SU-DHL-6 (cell line): ENCODE data around the gene IFNL4.

Source experiments
- H2AFZ ChIP-seq: fragments of 200-600 bp; sonication (generic); 2 replicates; pipeline ENCODE4 v1.6.1; 2014; ENCODE audit warnings: low read depth, mild to moderate bottlenecking, moderate library complexity, mixed read lengths, antibody characterized with exemption, low read length; ENCODE audit not compliant: severe bottlenecking
- H3F3A ChIP-seq: fragments of 200-600 bp; shearing (Covaris generic); 2 replicates; pipeline ENCODE4 v1.6.0; 2016; ENCODE audit warnings: antibody characterized with exemption, mild to moderate bottlenecking; ENCODE audit not compliant: insufficient read depth
- H3K27ac ChIP-seq: fragments of 200-600 bp; sonication (generic); 2 replicates; pipeline ENCODE4 v1.5.1; 2016; ENCODE audit warnings: low read depth, mild to moderate bottlenecking, low read length, moderate library complexity, mixed read lengths
- H3K27me3 ChIP-seq: fragments of 200-600 bp; sonication (generic), shearing (Covaris generic); 2 replicates; pipeline ENCODE4 v1.6.0; 2014; ENCODE audit warnings: mild to moderate bottlenecking, low read length
- H3K36me3 ChIP-seq: fragments of 200-600 bp; sonication (generic); 2 replicates; pipeline ENCODE4 v1.6.1; 2014; ENCODE audit warnings: mild to moderate bottlenecking, low read length, mixed read lengths
- H3K4me2 ChIP-seq: fragments of 300-600, 200-600 bp; shearing (Covaris generic), sonication (generic); 2 replicates; pipeline ENCODE4 v1.6.0; 2014; ENCODE audit warnings: low read length, low read depth, mild to moderate bottlenecking; ENCODE audit not compliant: poor library complexity, severe bottlenecking
- H3K4me3 ChIP-seq: fragments of 200-600 bp; sonication (generic); 2 replicates; pipeline ENCODE4 v1.5.1; 2014; ENCODE audit warnings: antibody characterized with exemption, low read length, mild to moderate bottlenecking, mixed read lengths; ENCODE audit not compliant: insufficient read depth, poor library complexity, severe bottlenecking
- H3K79me2 ChIP-seq: fragments of 200-600 bp; sonication (generic); 2 replicates; pipeline ENCODE4 v1.6.1; 2014; ENCODE audit warnings: mild to moderate bottlenecking, low read length, moderate library complexity; ENCODE audit not compliant: insufficient read depth
- H3K9ac ChIP-seq: fragments of 200-600 bp; sonication (generic); 2 replicates; pipeline ENCODE4 v1.7.0; 2014; ENCODE audit warnings: mild to moderate bottlenecking, low read length
- H3K9me2 ChIP-seq: fragments of 200-600 bp; sonication (generic); replicated peaks from 2 replicates; pipeline ENCODE4 v1.6.1; 2014; ENCODE audit warnings: low read length; ENCODE audit not compliant: insufficient read depth
- H3K9me3 ChIP-seq: fragments of 200-600 bp; sonication (generic); 2 replicates; pipeline ENCODE4 v1.6.1; 2014; ENCODE audit warnings: low read length, mixed read lengths; ENCODE audit not compliant: insufficient read depth
- H4K20me1 ChIP-seq: fragments of 200-600 bp; sonication (generic); 2 replicates; pipeline ENCODE4 v1.6.1; 2014; ENCODE audit warnings: low read depth, mild to moderate bottlenecking, antibody characterized with exemption, low read length, moderate library complexity, mixed read lengths
- EZH2phosphoT487 ChIP-seq: fragments of 200-600 bp; sonication (generic), shearing (Covaris generic); conservative IDR thresholded peaks from 2 replicates; pipeline ENCODE4 v1.6.1; 2018; ENCODE audit warnings: mild to moderate bottlenecking, antibody characterized with exemption, low read length, moderate library complexity, mixed read lengths
- TF ChIP-seq, protein P1 (sequence below): fragments of 200-600 bp; sonication (generic); IDR thresholded peaks from one replicate; pipeline ENCODE4 v1.5.1; 2017; ENCODE audit warnings: antibody characterized with exemption, mild to moderate bottlenecking, low read length, moderate library complexity; ENCODE audit not compliant: insufficient read depth, poor library complexity, severe bottlenecking

Gene IFNL4

DNA sequence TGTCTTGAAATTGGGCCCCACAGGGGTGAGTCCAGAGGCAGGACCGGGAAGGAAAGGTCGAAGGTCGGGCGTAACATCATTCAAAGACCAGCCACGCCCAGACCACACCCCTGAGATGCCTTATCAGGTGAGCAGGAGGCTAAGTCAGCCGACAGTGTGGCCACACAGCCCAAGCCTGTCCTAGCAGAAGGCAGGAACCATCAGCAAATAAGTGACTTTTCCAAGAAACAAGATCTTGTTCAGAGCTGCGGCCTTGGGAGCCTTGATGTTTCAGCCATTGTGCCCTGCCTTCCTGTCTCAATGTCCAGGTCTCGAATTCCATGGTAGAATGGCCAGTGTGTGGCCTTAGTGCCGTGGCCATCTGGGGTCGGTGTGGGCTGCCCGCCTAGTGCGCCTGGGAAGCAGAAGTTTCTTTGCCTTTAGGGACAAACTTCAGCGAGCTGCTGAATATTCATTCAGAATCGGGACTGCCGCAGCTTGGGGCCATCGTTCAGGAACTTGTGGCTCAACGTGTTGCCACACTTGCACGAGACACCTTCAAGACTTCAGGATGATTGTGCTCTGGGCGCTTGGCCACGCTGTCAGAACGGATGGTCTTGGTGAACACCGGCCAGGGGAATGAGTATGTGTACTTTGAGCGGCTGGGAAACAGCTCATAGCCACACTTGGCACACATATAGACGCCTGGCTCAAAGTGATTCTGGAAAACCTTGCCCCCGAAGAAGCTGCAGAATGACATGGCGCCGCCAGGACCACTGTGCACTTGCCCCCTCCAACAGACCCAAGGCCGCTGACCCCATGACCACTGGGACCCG lies 6.1 kb upstream of the IFNL4 start:
- H2AFZ ChIP-seq, result no peak overlapping the region
- H3F3A ChIP-seq, result no peaks in the 10 kb centered on the region
- H3K4me2 ChIP-seq, result no peak overlapping the region
- H3K27ac ChIP-seq, result no peak overlapping the region
- no peak overlapping the region for H3K9ac ChIP-seq
- H3K79me2 ChIP-seq, result no peaks in the 10 kb centered on the region
- no peaks in the 10 kb centered on the region for H3K36me3 ChIP-seq
- no peaks in the 10 kb centered on the region for H3K9me2 ChIP-seq
- TF ChIP-seq, protein P1, sequence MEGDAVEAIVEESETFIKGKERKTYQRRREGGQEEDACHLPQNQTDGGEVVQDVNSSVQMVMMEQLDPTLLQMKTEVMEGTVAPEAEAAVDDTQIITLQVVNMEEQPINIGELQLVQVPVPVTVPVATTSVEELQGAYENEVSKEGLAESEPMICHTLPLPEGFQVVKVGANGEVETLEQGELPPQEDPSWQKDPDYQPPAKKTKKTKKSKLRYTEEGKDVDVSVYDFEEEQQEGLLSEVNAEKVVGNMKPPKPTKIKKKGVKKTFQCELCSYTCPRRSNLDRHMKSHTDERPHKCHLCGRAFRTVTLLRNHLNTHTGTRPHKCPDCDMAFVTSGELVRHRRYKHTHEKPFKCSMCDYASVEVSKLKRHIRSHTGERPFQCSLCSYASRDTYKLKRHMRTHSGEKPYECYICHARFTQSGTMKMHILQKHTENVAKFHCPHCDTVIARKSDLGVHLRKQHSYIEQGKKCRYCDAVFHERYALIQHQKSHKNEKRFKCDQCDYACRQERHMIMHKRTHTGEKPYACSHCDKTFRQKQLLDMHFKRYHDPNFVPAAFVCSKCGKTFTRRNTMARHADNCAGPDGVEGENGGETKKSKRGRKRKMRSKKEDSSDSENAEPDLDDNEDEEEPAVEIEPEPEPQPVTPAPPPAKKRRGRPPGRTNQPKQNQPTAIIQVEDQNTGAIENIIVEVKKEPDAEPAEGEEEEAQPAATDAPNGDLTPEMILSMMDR, result no peak
- TF ChIP-seq EZH2phosphoT487, result no peak
- no peaks in the 10 kb centered on the region for H3K27me3 ChIP-seq
- no peaks in the 10 kb centered on the region for H3K9me3 ChIP-seq
- no peak overlapping the region for H3K4me3 ChIP-seq
- H4K20me1 ChIP-seq, result no peaks in the 10 kb centered on the region

DNA sequence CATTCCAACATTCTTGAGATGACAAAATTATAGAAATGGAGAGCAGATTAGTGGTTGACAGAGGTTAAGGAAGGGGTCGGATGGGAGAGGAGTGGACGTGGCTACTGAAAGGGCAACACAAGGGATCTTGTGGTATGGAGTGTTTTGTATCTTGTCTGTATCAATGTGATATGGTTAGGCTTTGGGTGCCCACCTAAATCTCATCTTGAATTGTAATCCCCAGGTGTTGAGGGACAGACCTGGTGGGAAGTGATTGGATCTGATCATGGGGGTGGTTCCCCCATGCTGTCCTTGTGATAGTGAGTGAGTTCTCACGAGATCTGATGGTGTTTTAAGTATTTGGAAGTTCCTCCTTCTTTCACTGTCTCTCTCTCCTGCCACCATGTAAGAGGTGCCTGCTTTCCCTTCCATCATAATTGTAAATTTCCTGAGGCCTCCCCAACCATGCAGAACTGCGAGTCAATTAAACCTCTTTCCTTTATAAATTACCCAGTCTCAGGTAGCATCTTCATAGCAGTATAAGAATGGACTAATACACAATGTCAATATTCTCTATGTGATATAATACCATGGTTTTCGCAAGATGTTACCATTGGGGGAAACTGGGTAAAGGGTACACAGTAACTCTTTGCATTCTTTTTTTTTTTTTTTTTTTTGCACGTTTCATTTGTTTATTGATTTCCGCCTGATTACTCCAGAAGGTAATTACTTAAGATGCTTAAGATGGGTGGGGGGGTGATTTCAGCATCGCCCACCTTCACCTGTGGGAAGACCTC lies 4.9 kb upstream of the IFNL4 start:
- H3K4me3 ChIP-seq, result no peak overlapping the region
- no peaks in the 10 kb centered on the region for H3K36me3 ChIP-seq
- H3K4me2 ChIP-seq, result no peak overlapping the region
- no peaks in the 10 kb centered on the region for H3K79me2 ChIP-seq
- H3K9me2 ChIP-seq, result no peaks in the 10 kb centered on the region
- no peak overlapping the region for H3K27ac ChIP-seq
- H3F3A ChIP-seq, result no peaks in the 10 kb centered on the region
- no peaks in the 10 kb centered on the region for H4K20me1 ChIP-seq
- H3K27me3 ChIP-seq, result no peaks in the 10 kb centered on the region
- no peak overlapping the region for H2AFZ ChIP-seq
- H3K9ac ChIP-seq, result no peak overlapping the region
- no peaks in the 10 kb centered on the region for H3K9me3 ChIP-seq
- TF ChIP-seq, protein P1, result no peak
- no peak for TF ChIP-seq EZH2phosphoT487

DNA sequence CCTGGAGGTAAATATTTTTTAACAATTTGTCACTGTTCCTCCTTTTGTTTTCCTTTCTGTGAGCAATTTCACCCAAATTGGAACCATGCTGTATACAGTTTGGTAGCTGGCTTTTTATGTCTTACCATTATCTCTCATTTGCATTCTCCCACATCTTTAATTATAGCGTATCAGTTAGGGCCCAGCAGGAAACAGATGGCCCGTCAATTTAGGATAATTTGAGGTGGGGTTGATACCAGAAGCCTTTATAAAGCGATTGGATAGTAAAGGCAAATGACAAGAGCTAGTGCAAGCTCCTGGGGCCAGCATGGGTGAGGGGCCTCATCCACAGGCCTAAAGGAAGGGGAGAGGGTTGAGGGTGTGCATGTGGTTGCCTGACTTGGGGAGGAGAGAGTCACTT lies 3.8 kb upstream of the IFNL4 start:
- TF ChIP-seq, protein P1, result no peak
- no peak for TF ChIP-seq EZH2phosphoT487
- Histone ChIP-seq H3K9me3 (no peaks in the 10 kb centered on the region), H3K36me3 (no peaks in the 10 kb centered on the region), H4K20me1 (no peaks in the 10 kb centered on the region), H3K27ac (no peak overlapping the region), H3K27me3 (no peaks in the 10 kb centered on the region), H3K9ac (no peak overlapping the region), H3K9me2 (no peaks in the 10 kb centered on the region), H3K79me2 (no peaks in the 10 kb centered on the region), H3F3A (no peaks in the 10 kb centered on the region), H3K4me3 (no peak overlapping the region), H3K4me2 (no peak overlapping the region), H2AFZ (no peak overlapping the region)
